ENCODE measurements around the gene NUMB. TPM values are rescaled to one million over a fixed set of nuclear protein-coding genes. Genes with fewer than 3 reads are reported as not detected.

Gene NUMB
- total and polyA plus RNA-seq, 4 donors = 21.2 to 45.8 (median 26.1) TPM

GRCh38 chr14:73474952-73475351 lies 16.6 kb upstream of the NUMB start (continued):
- TF ChIP-seq SP1 (IDR thresholded peaks at IDR 0.05) = no peak

GRCh38 chr14:73472185-73473114 lies 14.1 kb upstream of the NUMB start:
- WGBS = 65% methylated on average over 18 of the region's 18 CpGs

More at GRCh38 chr14:73472185-73473114, 14.1 kb upstream of the NUMB start:
- H3K9ac ChIP-seq (ENCODE audit: low read depth in 1 of 2, low read length in 2 of 2) = no peak overlapping the region
- peak; percentile 85 for TF ChIP-seq CTCF (IDR thresholded peaks at IDR 0.05; ENCODE audit: low read depth, low read length, missing input control)
- TF ChIP-seq FOXA1 (IDR thresholded peaks at IDR 0.05) = no peak
- no peak for TF ChIP-seq REST (IDR thresholded peaks at IDR 0.05)
- TF ChIP-seq ATF3 (IDR thresholded peaks at IDR 0.05) = no peak
- peak; percentile 95 for TF ChIP-seq RAD21 (IDR thresholded peaks at IDR 0.05)
- no peak overlapping the region for H3K27ac ChIP-seq (ENCODE audit: low read depth in 1 of 2, low read length in 2 of 2)
- no peak overlapping the region for H3K4me3 ChIP-seq (ENCODE audit: low read depth in 1 of 3, low read length in 3 of 3)
- DNase-seq (ENCODE audit: low spot score) = no peak
- no peaks in the 10 kb centered on the region for H3K27me3 ChIP-seq (ENCODE audit: control insufficient read depth in 4 of 4, insufficient read depth in 4 of 4, low read length in 3 of 4)
- no peaks in the 10 kb centered on the region for H3K9me3 ChIP-seq (ENCODE audit: control insufficient read depth in 4 of 4, low read length in 3 of 4)
- H3K36me3 ChIP-seq (ENCODE audit: control insufficient read depth in 4 of 4, insufficient read depth in 3 of 4, low read depth in 1 of 4, low read length in 3 of 4) = no peaks in the 10 kb centered on the region
- H3K4me1 ChIP-seq (ENCODE audit: control insufficient read depth in 4 of 4, insufficient read depth in 4 of 4, low read length in 3 of 4) = peaks cover 6 to 27% (median 19%) of the 10 kb centered on the region in 4 donors
